ENCODE results near the gene BABAM1. TPM values are rescaled to one million over a fixed set of nuclear protein-coding genes. Genes with fewer than 3 reads are reported as not detected.

The BABAM1 gene
- total and polyA plus RNA-seq, 9 of the 15 experiments (the other 6 are each of a cell fraction or from before 2014, with no cell fraction given): 14.7 to 160 (median 113) TPM

DNA sequence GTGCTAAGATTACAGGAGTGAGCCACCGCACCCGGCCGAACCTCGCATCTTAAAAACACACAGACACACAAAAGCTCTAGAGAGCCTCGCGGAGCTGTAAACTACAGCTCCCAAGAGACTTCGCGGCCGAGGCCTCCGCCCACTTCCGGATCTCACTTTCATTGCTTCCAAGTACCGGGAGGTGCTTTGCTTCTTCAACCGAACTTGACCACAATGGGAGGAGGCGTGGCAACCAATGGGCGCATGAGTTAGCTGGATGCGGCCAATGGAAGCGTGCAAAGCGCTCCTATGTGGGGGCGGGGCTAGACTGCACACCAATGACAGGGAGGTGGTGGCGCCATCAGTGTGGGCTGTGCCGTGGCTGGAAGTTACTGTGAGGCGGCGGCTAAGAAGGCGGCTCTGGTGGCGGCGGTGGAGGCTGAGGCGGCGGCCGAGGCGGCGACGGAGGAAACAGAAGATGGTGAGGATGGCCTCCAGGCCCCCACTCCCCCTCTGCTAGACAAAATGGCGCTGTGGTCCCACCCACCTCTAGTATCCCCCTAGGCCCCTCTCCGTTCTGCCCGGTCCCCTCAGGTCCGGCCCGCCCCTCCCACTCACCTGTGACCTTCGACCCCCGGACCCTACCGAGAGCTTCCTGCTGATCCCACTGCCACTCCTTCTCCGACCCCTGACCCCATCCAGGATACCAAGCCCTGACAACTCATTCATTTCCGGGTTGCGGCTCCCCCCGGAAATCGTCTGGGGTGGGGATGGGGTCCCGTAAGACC, 42.1 kb downstream of the BABAM1 start, which contains the start of gene DDA1 (continued):
- TF ChIP-seq, protein P1, sequence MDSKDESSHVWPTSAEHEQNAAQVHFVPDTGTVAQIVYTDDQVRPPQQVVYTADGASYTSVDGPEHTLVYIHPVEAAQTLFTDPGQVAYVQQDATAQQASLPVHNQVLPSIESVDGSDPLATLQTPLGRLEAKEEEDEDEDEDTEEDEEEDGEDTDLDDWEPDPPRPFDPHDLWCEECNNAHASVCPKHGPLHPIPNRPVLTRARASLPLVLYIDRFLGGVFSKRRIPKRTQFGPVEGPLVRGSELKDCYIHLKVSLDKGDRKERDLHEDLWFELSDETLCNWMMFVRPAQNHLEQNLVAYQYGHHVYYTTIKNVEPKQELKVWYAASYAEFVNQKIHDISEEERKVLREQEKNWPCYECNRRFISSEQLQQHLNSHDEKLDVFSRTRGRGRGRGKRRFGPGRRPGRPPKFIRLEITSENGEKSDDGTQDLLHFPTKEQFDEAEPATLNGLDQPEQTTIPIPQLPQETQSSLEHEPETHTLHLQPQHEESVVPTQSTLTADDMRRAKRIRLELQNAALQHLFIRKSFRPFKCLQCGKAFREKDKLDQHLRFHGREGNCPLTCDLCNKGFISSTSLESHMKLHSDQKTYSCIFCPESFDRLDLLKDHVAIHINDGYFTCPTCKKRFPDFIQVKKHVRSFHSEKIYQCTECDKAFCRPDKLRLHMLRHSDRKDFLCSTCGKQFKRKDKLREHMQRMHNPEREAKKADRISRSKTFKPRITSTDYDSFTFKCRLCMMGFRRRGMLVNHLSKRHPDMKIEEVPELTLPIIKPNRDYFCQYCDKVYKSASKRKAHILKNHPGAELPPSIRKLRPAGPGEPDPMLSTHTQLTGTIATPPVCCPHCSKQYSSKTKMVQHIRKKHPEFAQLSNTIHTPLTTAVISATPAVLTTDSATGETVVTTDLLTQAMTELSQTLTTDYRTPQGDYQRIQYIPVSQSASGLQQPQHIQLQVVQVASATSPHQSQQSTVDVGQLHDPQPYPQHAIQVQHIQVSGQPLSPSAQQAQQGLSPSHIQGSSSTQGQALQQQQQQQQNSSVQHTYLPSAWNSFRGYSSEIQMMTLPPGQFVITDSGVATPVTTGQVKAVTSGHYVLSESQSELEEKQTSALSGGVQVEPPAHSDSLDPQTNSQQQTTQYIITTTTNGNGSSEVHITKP (IDR thresholded peaks at IDR 0.05; ENCODE audit: partially characterized antibody): no peak
- TF ChIP-seq SAFB (IDR thresholded peaks at IDR 0.05; ENCODE audit: borderline replicate concordance, low read depth, low read length) (no peak), NONO (IDR thresholded peaks at IDR 0.05; ENCODE audit: low read depth in 2 of 2, low read length in 1 of 2) (no peak), ERF (CRISPR knock-in tag; IDR thresholded peaks at IDR 0.05) (no peak), POLR2AphosphoS2 (IDR thresholded peaks at IDR 0.05; ENCODE audit: low read length) (no peak), TCF3 (CRISPR knock-in tag; IDR thresholded peaks at IDR 0.05) (no peak), COPS2 (conservative IDR thresholded peaks at IDR 0.05) (no peak), ZNF76 (CRISPR knock-in tag; IDR thresholded peaks at IDR 0.05; ENCODE audit: borderline replicate concordance) (no peak), ZNF589 (CRISPR knock-in tag; IDR thresholded peaks at IDR 0.05; ENCODE audit: low read depth) (no peak), MCM5 (IDR thresholded peaks at IDR 0.05; ENCODE audit: low read depth) (no peak), TAF9B (IDR thresholded peaks at IDR 0.05; ENCODE audit: partially characterized antibody) (no peak)
- TF ChIP-seq, protein P2, sequence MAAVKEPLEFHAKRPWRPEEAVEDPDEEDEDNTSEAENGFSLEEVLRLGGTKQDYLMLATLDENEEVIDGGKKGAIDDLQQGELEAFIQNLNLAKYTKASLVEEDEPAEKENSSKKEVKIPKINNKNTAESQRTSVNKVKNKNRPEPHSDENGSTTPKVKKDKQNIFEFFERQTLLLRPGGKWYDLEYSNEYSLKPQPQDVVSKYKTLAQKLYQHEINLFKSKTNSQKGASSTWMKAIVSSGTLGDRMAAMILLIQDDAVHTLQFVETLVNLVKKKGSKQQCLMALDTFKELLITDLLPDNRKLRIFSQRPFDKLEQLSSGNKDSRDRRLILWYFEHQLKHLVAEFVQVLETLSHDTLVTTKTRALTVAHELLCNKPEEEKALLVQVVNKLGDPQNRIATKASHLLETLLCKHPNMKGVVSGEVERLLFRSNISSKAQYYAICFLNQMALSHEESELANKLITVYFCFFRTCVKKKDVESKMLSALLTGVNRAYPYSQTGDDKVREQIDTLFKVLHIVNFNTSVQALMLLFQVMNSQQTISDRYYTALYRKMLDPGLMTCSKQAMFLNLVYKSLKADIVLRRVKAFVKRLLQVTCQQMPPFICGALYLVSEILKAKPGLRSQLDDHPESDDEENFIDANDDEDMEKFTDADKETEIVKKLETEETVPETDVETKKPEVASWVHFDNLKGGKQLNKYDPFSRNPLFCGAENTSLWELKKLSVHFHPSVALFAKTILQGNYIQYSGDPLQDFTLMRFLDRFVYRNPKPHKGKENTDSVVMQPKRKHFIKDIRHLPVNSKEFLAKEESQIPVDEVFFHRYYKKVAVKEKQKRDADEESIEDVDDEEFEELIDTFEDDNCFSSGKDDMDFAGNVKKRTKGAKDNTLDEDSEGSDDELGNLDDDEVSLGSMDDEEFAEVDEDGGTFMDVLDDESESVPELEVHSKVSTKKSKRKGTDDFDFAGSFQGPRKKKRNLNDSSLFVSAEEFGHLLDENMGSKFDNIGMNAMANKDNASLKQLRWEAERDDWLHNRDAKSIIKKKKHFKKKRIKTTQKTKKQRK (IDR thresholded peaks at IDR 0.05; ENCODE audit: borderline replicate concordance, low read depth, low read length): no peak
- TF ChIP-seq, protein P3, sequence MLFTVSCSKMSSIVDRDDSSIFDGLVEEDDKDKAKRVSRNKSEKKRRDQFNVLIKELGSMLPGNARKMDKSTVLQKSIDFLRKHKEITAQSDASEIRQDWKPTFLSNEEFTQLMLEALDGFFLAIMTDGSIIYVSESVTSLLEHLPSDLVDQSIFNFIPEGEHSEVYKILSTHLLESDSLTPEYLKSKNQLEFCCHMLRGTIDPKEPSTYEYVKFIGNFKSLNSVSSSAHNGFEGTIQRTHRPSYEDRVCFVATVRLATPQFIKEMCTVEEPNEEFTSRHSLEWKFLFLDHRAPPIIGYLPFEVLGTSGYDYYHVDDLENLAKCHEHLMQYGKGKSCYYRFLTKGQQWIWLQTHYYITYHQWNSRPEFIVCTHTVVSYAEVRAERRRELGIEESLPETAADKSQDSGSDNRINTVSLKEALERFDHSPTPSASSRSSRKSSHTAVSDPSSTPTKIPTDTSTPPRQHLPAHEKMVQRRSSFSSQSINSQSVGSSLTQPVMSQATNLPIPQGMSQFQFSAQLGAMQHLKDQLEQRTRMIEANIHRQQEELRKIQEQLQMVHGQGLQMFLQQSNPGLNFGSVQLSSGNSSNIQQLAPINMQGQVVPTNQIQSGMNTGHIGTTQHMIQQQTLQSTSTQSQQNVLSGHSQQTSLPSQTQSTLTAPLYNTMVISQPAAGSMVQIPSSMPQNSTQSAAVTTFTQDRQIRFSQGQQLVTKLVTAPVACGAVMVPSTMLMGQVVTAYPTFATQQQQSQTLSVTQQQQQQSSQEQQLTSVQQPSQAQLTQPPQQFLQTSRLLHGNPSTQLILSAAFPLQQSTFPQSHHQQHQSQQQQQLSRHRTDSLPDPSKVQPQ (CRISPR knock-in tag; IDR thresholded peaks at IDR 0.05; ENCODE audit: borderline replicate concordance): no peak
- TF ChIP-seq, protein P4, sequence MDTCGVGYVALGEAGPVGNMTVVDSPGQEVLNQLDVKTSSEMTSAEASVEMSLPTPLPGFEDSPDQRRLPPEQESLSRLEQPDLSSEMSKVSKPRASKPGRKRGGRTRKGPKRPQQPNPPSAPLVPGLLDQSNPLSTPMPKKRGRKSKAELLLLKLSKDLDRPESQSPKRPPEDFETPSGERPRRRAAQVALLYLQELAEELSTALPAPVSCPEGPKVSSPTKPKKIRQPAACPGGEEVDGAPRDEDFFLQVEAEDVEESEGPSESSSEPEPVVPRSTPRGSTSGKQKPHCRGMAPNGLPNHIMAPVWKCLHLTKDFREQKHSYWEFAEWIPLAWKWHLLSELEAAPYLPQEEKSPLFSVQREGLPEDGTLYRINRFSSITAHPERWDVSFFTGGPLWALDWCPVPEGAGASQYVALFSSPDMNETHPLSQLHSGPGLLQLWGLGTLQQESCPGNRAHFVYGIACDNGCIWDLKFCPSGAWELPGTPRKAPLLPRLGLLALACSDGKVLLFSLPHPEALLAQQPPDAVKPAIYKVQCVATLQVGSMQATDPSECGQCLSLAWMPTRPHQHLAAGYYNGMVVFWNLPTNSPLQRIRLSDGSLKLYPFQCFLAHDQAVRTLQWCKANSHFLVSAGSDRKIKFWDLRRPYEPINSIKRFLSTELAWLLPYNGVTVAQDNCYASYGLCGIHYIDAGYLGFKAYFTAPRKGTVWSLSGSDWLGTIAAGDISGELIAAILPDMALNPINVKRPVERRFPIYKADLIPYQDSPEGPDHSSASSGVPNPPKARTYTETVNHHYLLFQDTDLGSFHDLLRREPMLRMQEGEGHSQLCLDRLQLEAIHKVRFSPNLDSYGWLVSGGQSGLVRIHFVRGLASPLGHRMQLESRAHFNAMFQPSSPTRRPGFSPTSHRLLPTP (IDR thresholded peaks at IDR 0.05; ENCODE audit: borderline replicate concordance, extremely low read depth, insufficient read length): no peak

All from K562 (cell line).